HEK293T (cell line): ENCODE measurements around the gene BAIAP2.

Source experiments
- CTCF ChIA-PET: fragments of 350-600 bp; formaldehyde crosslinking; extraction: SDS; loops from one replicate; lab custom pipeline; 2021; ENCODE audit warnings: antibody characterized with exemption, inconsistent platforms; lab: Yijun Ruan, JAX
- POLR2A ChIA-PET: fragments of 350-600 bp; formaldehyde crosslinking; extraction: SDS; loops from one replicate; lab custom pipeline; 2020; ENCODE audit warnings: antibody characterized with exemption, inconsistent platforms; lab: Yijun Ruan, JAX
- DNase-seq: peaks from one replicate; pipeline ENCODE4 v3.0.0; 2012; ENCODE audit warnings: mixed read lengths; ENCODE audit errors: extremely low spot score
- ARNT ChIP-seq: fragments of 450-650 bp; IDR thresholded peaks from 2 replicates; pipeline ENCODE4 v1.6.1; 2017; ENCODE audit warnings: mild to moderate bottlenecking
- BHLHE40 ChIP-seq: fragments of 450-650 bp; IDR thresholded peaks from 2 replicates; pipeline ENCODE4 v1.6.1; 2016; ENCODE audit warnings: mild to moderate bottlenecking, moderate library complexity, borderline replicate concordance
- CTBP1 ChIP-seq: fragments of 450-650 bp; IDR thresholded peaks from 2 replicates; pipeline ENCODE4 v1.6.1; 2016; ENCODE audit warnings: borderline replicate concordance
- ELF4 ChIP-seq: fragments of 450-650 bp; IDR thresholded peaks from 2 replicates; pipeline ENCODE4 v1.6.1; 2017; ENCODE audit warnings: antibody characterized with exemption
- FOXA1 ChIP-seq: fragments of 450-650 bp; IDR thresholded peaks from 2 replicates; pipeline ENCODE4 v1.6.1; 2016; ENCODE audit warnings: mild to moderate bottlenecking
- FOXK2 ChIP-seq: fragments of 450-650 bp; IDR thresholded peaks from 2 replicates; pipeline ENCODE4 v1.6.1; 2016; ENCODE audit warnings: mild to moderate bottlenecking
- FOXM1 ChIP-seq: fragments of 450-650 bp; IDR thresholded peaks from 2 replicates; pipeline ENCODE4 v1.6.1; 2017; ENCODE audit warnings: mild to moderate bottlenecking, borderline replicate concordance
- HDGF ChIP-seq: fragments of 450-650 bp; IDR thresholded peaks from 2 replicates; pipeline ENCODE4 v1.6.1; 2017; ENCODE audit warnings: antibody characterized with exemption, borderline replicate concordance
- L3MBTL2 ChIP-seq: fragments of 450-650 bp; conservative IDR thresholded peaks from 2 replicates; pipeline ENCODE4 v1.6.1; 2016; ENCODE audit warnings: mild to moderate bottlenecking
- LEF1 ChIP-seq: fragments of 450-650 bp; IDR thresholded peaks from 2 replicates; pipeline ENCODE4 v1.6.1; 2017; ENCODE audit warnings: mild to moderate bottlenecking, borderline replicate concordance
- NFRKB ChIP-seq: fragments of 450-650 bp; IDR thresholded peaks from 2 replicates; pipeline ENCODE4 v1.6.1; 2016; ENCODE audit warnings: mild to moderate bottlenecking, moderate library complexity
- PKNOX1 ChIP-seq: fragments of 450-650 bp; IDR thresholded peaks from 2 replicates; pipeline ENCODE4 v1.6.1; 2016
- SP1 ChIP-seq: fragments of 450-650 bp; IDR thresholded peaks from 2 replicates; pipeline ENCODE4 v1.6.1; 2017
- SUZ12 ChIP-seq: fragments of 450-650 bp; IDR thresholded peaks from 2 replicates; pipeline ENCODE4 v1.6.1; 2016; ENCODE audit warnings: mild to moderate bottlenecking
- TARDBP ChIP-seq: fragments of 450-650 bp; IDR thresholded peaks from 2 replicates; pipeline ENCODE4 v1.6.1; 2016
- ZNF384 ChIP-seq: fragments of 450-650 bp; IDR thresholded peaks from 2 replicates; pipeline ENCODE4 v1.6.1; 2016

Gene BAIAP2

GRCh38 chr17:81129711-81130367, 94.9 kb downstream of the BAIAP2 start:
- TF ChIP-seq BHLHE40 (no peak), TARDBP (no peak), CTBP1 (no peak), LEF1 (no peak), SP1 (no peak), PKNOX1 (no peak), SUZ12 (no peak), FOXA1 (no peak), FOXK2 (no peak), HDGF (no peak), ELF4 (no peak), L3MBTL2 (no peak), ZNF384 (no peak), NFRKB (no peak), ARNT (no peak), FOXM1 (no peak)
- no peak for DNase-seq
- ChIA-PET POLR2A (interaction anchor here (0.9 kb wide), 1 partner anchor 109 kb away, joined by 3 read pairs; the partner anchor contains the start of genes NDUFAF8 and TEPSIN), CTCF (no interaction called here)

- no peak for DNase-seq
- ChIA-PET CTCF (no interaction called here), POLR2A (interaction anchor here (1.2 kb wide), 1 partner anchor 108 kb away, joined by 5 read pairs; the partner anchor contains the start of genes NDUFAF8 and TEPSIN)
- TF ChIP-seq TARDBP (no peak), FOXK2 (no peak), LEF1 (no peak), CTBP1 (no peak), NFRKB (no peak), BHLHE40 (no peak), HDGF (no peak)
Observed at GRCh38 chr17:81130385-81131361, 95.7 kb downstream of the BAIAP2 start.

GRCh38 chr17:81131486-81132196, 96.7 kb downstream of the BAIAP2 start:
- CTCF ChIA-PET = no interaction called here
- no peak for DNase-seq
- no peak for TF ChIP-seq PKNOX1
- TF ChIP-seq SP1 = no peak
- TF ChIP-seq LEF1 = no peak
- no peak for TF ChIP-seq CTBP1
- no peak for TF ChIP-seq ARNT
- TF ChIP-seq BHLHE40 = no peak
- TF ChIP-seq FOXM1 = no peak
- TF ChIP-seq SUZ12 = no peak
- no peak for TF ChIP-seq FOXK2
- no peak for TF ChIP-seq ZNF384
- no peak for TF ChIP-seq HDGF
- TF ChIP-seq NFRKB = no peak
- POLR2A ChIA-PET = interaction anchor here (1.2 kb wide), 1 partner anchor 107 kb away, joined by 5 read pairs; the partner anchor contains the start of genes NDUFAF8 and TEPSIN

GRCh38 chr17:81132197-81132540, 97.2 kb downstream of the BAIAP2 start:
- CTCF ChIA-PET = no interaction called here
- POLR2A ChIA-PET = interaction anchor here (1.2 kb wide), 1 partner anchor 107 kb away, joined by 5 read pairs; the partner anchor contains the start of genes NDUFAF8 and TEPSIN
- DNase-seq = no peak
- no peak for TF ChIP-seq FOXA1
- TF ChIP-seq ELF4 = no peak
- TF ChIP-seq LEF1 = no peak
- no peak for TF ChIP-seq FOXM1
- no peak for TF ChIP-seq PKNOX1
- no peak for TF ChIP-seq BHLHE40
- TF ChIP-seq NFRKB = no peak
- TF ChIP-seq SP1 = no peak
- no peak for TF ChIP-seq SUZ12
- TF ChIP-seq HDGF = no peak
